ENCODE results near the gene HK3.

GRCh38 chr5:176848651-176849050 is 50.5 kb downstream of the HK3 start:
- TF ChIP-seq CTCF (conservative IDR thresholded peaks at IDR 0.05) (no peak), ZFX (IDR thresholded peaks at IDR 0.05) (no peak)

All from C4-2B (cell line).